IMR-90 (cell line): Measurements from ENCODE around the gene RAD51. TPM values are rescaled to one million over a fixed set of nuclear protein-coding genes. Genes with fewer than 3 reads are reported as not detected.

ENCODE experiments used
- ATAC-seq: fragments of 200-7000 bp; cut with Tn5 transposase; 2 replicates; pipeline ENCODE4 v1.9.1; 2020; ENCODE audit warnings: low read depth, mild to moderate bottlenecking, moderate library complexity
- BruUV-seq: library from RNA; stranded (reverse); fragments of 400-500 nt; replicated peaks from 2 replicates; lab custom pipeline; 2021; lab: Mats Ljungman, UMichigan
- CTCF ChIA-PET: fragments of 300-600 bp; formaldehyde crosslinking; extraction: SDS; loops from one replicate; lab custom pipeline; 2021; ENCODE audit warnings: antibody characterized with exemption; lab: Yijun Ruan, JAX
- POLR2A ChIA-PET: fragments of 300-600 bp; sonication (Branson Sonifier 250); formaldehyde crosslinking; loops from one replicate; lab custom pipeline; 2022; ENCODE audit warnings: antibody characterized with exemption; ENCODE audit not compliant: unreplicated experiment; lab: Charles Lee
- DNase-seq: peaks from one replicate; pipeline ENCODE4 v3.0.0; 2013
- H2AFZ ChIP-seq: replicated peaks from 2 replicates; pipeline ENCODE3; 2013; ENCODE audit warnings: low read length, mild to moderate bottlenecking; ENCODE audit not compliant: poor library complexity
- H2AK5ac ChIP-seq: 2 replicates; pipeline ENCODE4 v1.6.1; 2013; ENCODE audit warnings: low read depth, low read length, inconsistent platforms
- H2AK9ac ChIP-seq: replicated peaks from 2 replicates; pipeline ENCODE3; 2013; ENCODE audit warnings: mild to moderate bottlenecking, low read depth, low read length, moderate library complexity; ENCODE audit not compliant: poor library complexity
- H2BK120ac ChIP-seq: 2 replicates; pipeline ENCODE4 v1.6.1; 2013; ENCODE audit warnings: low read depth, low read length, inconsistent platforms
- H2BK15ac ChIP-seq: 3 replicates; pipeline ENCODE4 v1.6.1; 2013; ENCODE audit warnings: low read depth, low read length, inconsistent platforms
- H2BK20ac ChIP-seq: 2 replicates; pipeline ENCODE4 v1.6.1; 2013; ENCODE audit warnings: low read depth, mild to moderate bottlenecking, inconsistent platforms, low read length, moderate library complexity
- H2BK5ac ChIP-seq: 2 replicates; pipeline ENCODE4 v1.6.1; 2013; ENCODE audit warnings: mild to moderate bottlenecking, low read depth, low read length, inconsistent platforms; ENCODE audit not compliant: poor library complexity, severe bottlenecking
- H3K14ac ChIP-seq: replicated peaks from 2 replicates; pipeline ENCODE4 v1.6.1; 2013; ENCODE audit warnings: low read depth, low read length, inconsistent platforms
- H3K18ac ChIP-seq: 2 replicates; pipeline ENCODE4 v1.6.1; 2013; ENCODE audit warnings: low read depth, low read length, control low read depth
- H3K23ac ChIP-seq: 2 replicates; pipeline ENCODE4 v1.6.1; 2013; ENCODE audit warnings: low read depth, low read length, inconsistent platforms
- H3K27ac ChIP-seq: 2 replicates; pipeline ENCODE4 v1.5.1; 2013; ENCODE audit warnings: mild to moderate bottlenecking, control low read depth, low read length; ENCODE audit not compliant: insufficient read depth
- H3K27me3 ChIP-seq: 2 replicates; pipeline ENCODE4 v1.6.1; 2013; ENCODE audit warnings: low read length; ENCODE audit not compliant: control insufficient read depth, insufficient read depth
- H3K36me3 ChIP-seq: 2 replicates; pipeline ENCODE4 v1.6.1; 2013; ENCODE audit warnings: low read length, mixed read lengths; ENCODE audit not compliant: control insufficient read depth, insufficient read depth
- H3K4ac ChIP-seq: 2 replicates; pipeline ENCODE4 v1.6.1; 2013; ENCODE audit warnings: low read depth, low read length, inconsistent platforms
- H3K4me1 ChIP-seq: 2 replicates; pipeline ENCODE4 v1.6.1; 2013; ENCODE audit warnings: low read length, mixed read lengths; ENCODE audit not compliant: control insufficient read depth, insufficient read depth
- H3K4me2 ChIP-seq: 2 replicates; pipeline ENCODE4 v1.6.1; 2013; ENCODE audit warnings: low read depth, mild to moderate bottlenecking, control low read depth, low read length, moderate library complexity
- H3K4me3 ChIP-seq: 2 replicates; pipeline ENCODE4 v1.5.1; 2013; ENCODE audit warnings: low read depth, mild to moderate bottlenecking, control low read depth, low read length, moderate library complexity; ENCODE audit not compliant: insufficient read depth
- H3K56ac ChIP-seq: 2 replicates; pipeline ENCODE4 v1.6.1; 2013; ENCODE audit warnings: low read length, inconsistent platforms; ENCODE audit not compliant: insufficient read depth; ENCODE audit errors: extremely low read depth
- H3K79me1 ChIP-seq, 2 experiments: 2 replicates each; pipeline ENCODE4 v1.6.1; 2013; ENCODE audit warnings: low read length in 2 of 2, inconsistent platforms in 1 of 2, low read depth in 1 of 2
- H3K9ac ChIP-seq: 2 replicates; pipeline ENCODE4 v1.6.1; 2013; ENCODE audit warnings: low read depth, low read length, control low read depth
- H3K9me1 ChIP-seq: 2 replicates; pipeline ENCODE4 v1.6.1; 2013; ENCODE audit warnings: low read length, inconsistent platforms; ENCODE audit not compliant: insufficient read depth
- H3K9me3 ChIP-seq: 2 replicates; pipeline ENCODE4 v1.6.1; 2013; ENCODE audit warnings: low read length; ENCODE audit not compliant: control insufficient read depth, insufficient read depth
- H4K20me1 ChIP-seq: 2 replicates; pipeline ENCODE4 v1.6.1; 2013; ENCODE audit warnings: low read length, inconsistent platforms; ENCODE audit not compliant: insufficient read depth
- H4K5ac ChIP-seq: 2 replicates; pipeline ENCODE4 v1.6.1; 2013; ENCODE audit warnings: mild to moderate bottlenecking, low read depth, low read length, control low read depth
- H4K8ac ChIP-seq, 2 experiments: 2 replicates each; pipeline ENCODE4 v1.6.1; 2013; ENCODE audit warnings: low read depth in 2 of 2, low read length in 2 of 2, control low read depth in 1 of 2, inconsistent platforms in 1 of 2
- H4K91ac ChIP-seq: 2 replicates; pipeline ENCODE4 v1.6.1; 2013; ENCODE audit warnings: low read depth, low read length, inconsistent platforms; ENCODE audit not compliant: insufficient read depth
- CEBPB ChIP-seq: IDR thresholded peaks from 2 replicates; pipeline ENCODE4 v1.6.1; 2012; ENCODE audit warnings: low read depth, low read length, improper control_type of control experiment
- ELK1 ChIP-seq: fragments of 150-350 bp; IDR thresholded peaks from 2 replicates; pipeline ENCODE4 v1.6.1; 2016; ENCODE audit warnings: low read depth, mild to moderate bottlenecking, low read length, moderate library complexity, borderline replicate concordance
- MAFK ChIP-seq: IDR thresholded peaks from 2 replicates; pipeline ENCODE4 v1.6.1; 2012; ENCODE audit warnings: low read depth, low read length, improper control_type of control experiment
- POLR2A ChIP-seq: IDR thresholded peaks from 2 replicates; pipeline ENCODE4 v1.6.1; 2012; ENCODE audit warnings: mild to moderate bottlenecking, low read depth, low read length
- RCOR1 ChIP-seq: IDR thresholded peaks from 2 replicates; pipeline ENCODE4 v1.6.1; 2012; ENCODE audit warnings: mild to moderate bottlenecking, low read length, improper control_type of control experiment; ENCODE audit not compliant: insufficient replicate concordance
- WGBS, 2 experiments: methylation state at CpG; one replicate each; pipeline versions ENCODE4 v1.1.5 to v1.1.7; 2013; ENCODE audit warnings: missing lambda C conversion rate in 2 of 2; ENCODE audit not compliant: insufficient read length in 1 of 2; ENCODE audit errors: extremely low coverage in 2 of 2; 5-methylcytosine and 5-hydroxymethylcytosine counted together
- dilution Hi-C: fragments of 300-500 bp; cut with HindIII; formaldehyde crosslinking; loops from one replicate; pipeline ENCODE4 v1.14.3; 2018; ENCODE audit warnings: low sequenced_read_pairs; ENCODE audit not compliant: unreplicated experiment
- in situ Hi-C: fragments of 300-500 bp; cut with MboI; formaldehyde crosslinking; loops from 3 replicates; pipeline ENCODE4 v1.14.3; 2019; ENCODE audit warnings: low sequenced_read_pairs, inconsistent platforms, mixed read lengths
- intact Hi-C: fragments of 100-400 bp; cut with micrococcal nuclease; formaldehyde crosslinking; loops from 2 replicates; pipeline ENCODE4 v1.10.0; 2022
- polyA plus RNA-seq, 3 experiments: library from polyadenylated mRNA; depleted of rRNA; stranded (reverse); fragments of >200 nt; gene quantifications; 2 replicates each; pipeline ENCODE4 v1.2.3, GENCODE V29; 2012; ENCODE audit warnings: low replicate concordance in 1 of 3
- total RNA-seq: library from RNA; depleted of rRNA; stranded (reverse); fragments of >200 nt; gene quantifications from 2 replicates; pipeline ENCODE4 v1.2.3, GENCODE V29; 2012
- TF ChIP-seq, protein P1 (sequence below): fragments of 150-350 bp; IDR thresholded peaks from 2 replicates; pipeline ENCODE4 v1.6.1; 2017; ENCODE audit warnings: mild to moderate bottlenecking, antibody characterized with exemption, low read length, low read depth

The RAD51 gene
- total and polyA plus RNA-seq, 2 of the 4 experiments (the other 2 are of a cell fraction) = 6.8 to 8.4 TPM

- no peak overlapping the region for H4K8ac ChIP-seq
- H3K4me3 ChIP-seq = no peak overlapping the region
- H3K4me1 ChIP-seq = no peaks in the 10 kb centered on the region
- in situ Hi-C loops (no loop called here), intact Hi-C loops (no loop called here), dilution Hi-C loops (no loop called here)
- no peak overlapping the region for H2AFZ ChIP-seq
- H2BK5ac ChIP-seq = no peak overlapping the region
- ChIA-PET CTCF (no interaction called here), POLR2A (no interaction called here)
- no peak overlapping the region for H3K56ac ChIP-seq
- H3K27me3 ChIP-seq = no peaks in the 10 kb centered on the region
- no peak overlapping the region for H3K23ac ChIP-seq
- no peak overlapping the region for H3K4ac ChIP-seq
- DNase-seq (no peak), ATAC-seq (no peak)
- 94% methylated on average over 3 of the region's 10 CpGs; no CpG with 5 or more reads in 1 of the 2 experiments for WGBS, 2 experiments
- no peak overlapping the region for H2BK15ac ChIP-seq
- H3K9me1 ChIP-seq = no peaks in the 10 kb centered on the region
- no peak overlapping the region for H3K14ac ChIP-seq
- H2BK120ac ChIP-seq = no peak overlapping the region
- no TSS peak for BruUV-seq
- H3K4me2 ChIP-seq = no peak overlapping the region
- H4K20me1 ChIP-seq = peaks cover 3% of the 10 kb centered on the region; the same call in 1 of the 2 replicates
- no peak overlapping the region for H3K18ac ChIP-seq
- H2AK9ac ChIP-seq = no peak overlapping the region
- H4K5ac ChIP-seq = no peak overlapping the region
- no peak overlapping the region for H2BK20ac ChIP-seq
- H3K27ac ChIP-seq = no peak overlapping the region
- TF ChIP-seq ELK1 (no peak), MAFK (no peak), RCOR1 (no peak), CEBPB (no peak), POLR2A (no peak)
- TF ChIP-seq, protein P1, sequence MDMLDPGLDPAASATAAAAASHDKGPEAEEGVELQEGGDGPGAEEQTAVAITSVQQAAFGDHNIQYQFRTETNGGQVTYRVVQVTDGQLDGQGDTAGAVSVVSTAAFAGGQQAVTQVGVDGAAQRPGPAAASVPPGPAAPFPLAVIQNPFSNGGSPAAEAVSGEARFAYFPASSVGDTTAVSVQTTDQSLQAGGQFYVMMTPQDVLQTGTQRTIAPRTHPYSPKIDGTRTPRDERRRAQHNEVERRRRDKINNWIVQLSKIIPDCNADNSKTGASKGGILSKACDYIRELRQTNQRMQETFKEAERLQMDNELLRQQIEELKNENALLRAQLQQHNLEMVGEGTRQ = no peak
- H4K91ac ChIP-seq = no peak overlapping the region
- no peak overlapping the region for H3K9ac ChIP-seq
- H3K9me3 ChIP-seq = no peaks in the 10 kb centered on the region
- H3K36me3 ChIP-seq = peaks cover 66% of the 10 kb centered on the region
- peaks cover 0 to 2% of the 10 kb centered on the region in 2 experiments; a peak in 1 of 4 replicates for H3K79me1 ChIP-seq
- no peak overlapping the region for H2AK5ac ChIP-seq
These were observed 80.0 kb downstream of the RAD51 start for GRCh38 chr15:40775007-40775406.
